SK-N-SH (cell line): Measurements from ENCODE around the gene COL23A1. TPM values are rescaled to one million over a fixed set of nuclear protein-coding genes. Genes with fewer than 3 reads are reported as not detected.

Source experiments
- CTCF ChIA-PET: fragments of 300-600, 350-600 bp; formaldehyde crosslinking; extraction: SDS; loops from one replicate; lab custom pipeline; 2021; lab: Yijun Ruan, JAX
- POLR2A ChIA-PET: fragments of 350-600 bp; sonication (Branson Sonifier 250); formaldehyde crosslinking; extraction: SDS; loops from one replicate; lab custom pipeline; 2020; ENCODE audit warnings: antibody characterized with exemption, inconsistent platforms; lab: Yijun Ruan, JAX
- DNase-seq: peaks from one replicate; pipeline ENCODE4 v3.0.0; 2012
- H2AFZ ChIP-seq: fragments of 200-600 bp; sonication (generic); 2 replicates; pipeline ENCODE4 v1.8.1; 2016; ENCODE audit warnings: antibody characterized with exemption, mild to moderate bottlenecking, low read depth
- H3F3A ChIP-seq: fragments of 200-600 bp; sonication (generic); replicated peaks from 2 replicates; pipeline ENCODE3; 2016; ENCODE audit warnings: antibody characterized with exemption, mild to moderate bottlenecking; ENCODE audit not compliant: insufficient read depth
- H3K27ac ChIP-seq, 2 experiments: fragments of 200-500 bp in 1 of 2; fragments of 200-600 bp in 1 of 2; sonication (Bioruptor generic) in 1 of 2; sonication (generic), shearing (Covaris generic) in 1 of 2; 2 replicates each; pipeline versions ENCODE4 v1.5.1 to v1.6.1; 2014 to 2016; ENCODE audit warnings: low read depth in 2 of 2, inconsistent platforms in 1 of 2, low read length in 1 of 2, mild to moderate bottlenecking in 1 of 2, mixed read lengths in 1 of 2
- H3K27me3 ChIP-seq: fragments of 200-600 bp; sonication (generic), shearing (Covaris generic); 2 replicates; pipeline ENCODE4 v1.6.1; 2016; ENCODE audit warnings: mixed run types; ENCODE audit not compliant: insufficient read depth
- H3K36me3 ChIP-seq, 2 experiments: fragments of 200-500 bp in 1 of 2; fragments of 200-600 bp in 1 of 2; sonication (Bioruptor generic) in 1 of 2; sonication (generic) in 1 of 2; replicated peaks in 1 of 2; 2 replicates each; pipeline versions ENCODE3 to v1.5.1; 2014 to 2016; ENCODE audit warnings: low read length in 1 of 2, mild to moderate bottlenecking in 1 of 2; ENCODE audit not compliant: insufficient read depth in 2 of 2, control insufficient read depth in 1 of 2
- H3K4me1 ChIP-seq, 2 experiments: fragments of 200-500 bp in 1 of 2; fragments of 200-600 bp in 1 of 2; sonication (Bioruptor generic) in 1 of 2; sonication (generic), shearing (Covaris generic) in 1 of 2; 2 replicates each; pipeline versions ENCODE4 v1.5.1 to v1.6.1; 2014 to 2016; ENCODE audit warnings: low read depth in 1 of 2, low read length in 1 of 2, mixed run types in 1 of 2; ENCODE audit not compliant: insufficient read depth in 2 of 2, control insufficient read depth in 1 of 2
- H3K4me2 ChIP-seq: fragments of 200-600 bp; sonication (generic), shearing (Covaris generic); 2 replicates; pipeline ENCODE4 v1.6.1; 2017; ENCODE audit warnings: mixed run types
- H3K4me3 ChIP-seq, 2 experiments: fragments of 200-500 bp in 1 of 2; fragments of 200-600 bp in 1 of 2; sonication (Bioruptor generic) in 1 of 2; sonication (generic), shearing (Covaris generic) in 1 of 2; 2 replicates each; pipeline versions ENCODE4 v1.5.1 to v1.8.1; 2014 to 2016; ENCODE audit warnings: low read depth in 2 of 2, inconsistent platforms in 1 of 2, low read length in 1 of 2, mild to moderate bottlenecking in 1 of 2, mixed read lengths in 1 of 2, moderate library complexity in 1 of 2
- H3K79me2 ChIP-seq: fragments of 200-600 bp; sonication (generic); 2 replicates; pipeline ENCODE4 v1.8.1; 2017; ENCODE audit warnings: mild to moderate bottlenecking; ENCODE audit not compliant: insufficient read depth
- H3K9ac ChIP-seq: fragments of 200-600 bp; sonication (generic); 2 replicates; pipeline ENCODE4 v1.6.1; 2017; ENCODE audit warnings: mixed run types
- H3K9me2 ChIP-seq: fragments of 200-600 bp; sonication (generic); 2 replicates; pipeline ENCODE4 v1.6.1; 2017; ENCODE audit warnings: mixed run types
- H3K9me3 ChIP-seq: fragments of 200-600 bp; sonication (generic); 2 replicates; pipeline ENCODE4 v1.6.1; 2017; ENCODE audit warnings: mixed run types, mild to moderate bottlenecking, moderate library complexity
- H4K20me1 ChIP-seq: fragments of 200-600 bp; sonication (generic); 2 replicates; pipeline ENCODE4 v1.6.1; 2017; ENCODE audit warnings: mild to moderate bottlenecking, mixed run types; ENCODE audit not compliant: insufficient read depth
- CHD2 ChIP-seq: fragments of 150-350 bp; IDR thresholded peaks from 2 replicates; pipeline ENCODE4 v1.6.1; 2018; ENCODE audit warnings: low read length; ENCODE audit not compliant: partially characterized antibody
- ELF1 ChIP-seq: IDR thresholded peaks from 2 replicates; pipeline ENCODE4 v1.4.0; 2012
- EP300 ChIP-seq, 2 experiments: IDR thresholded peaks; 2 replicates each; pipeline versions ENCODE4 v1.4.0 to v1.6.1; 2012; ENCODE audit warnings: borderline replicate concordance in 1 of 2, low read depth in 1 of 2, low read length in 1 of 2
- EZH2phosphoT487 ChIP-seq: fragments of 200-600 bp; sonication (generic); IDR thresholded peaks from 2 replicates; pipeline ENCODE4 v1.6.1; 2017; ENCODE audit warnings: low read depth, mixed run types, mild to moderate bottlenecking, antibody characterized with exemption, moderate library complexity, borderline replicate concordance
- FOSL2 ChIP-seq: IDR thresholded peaks from 2 replicates; pipeline ENCODE4 v1.4.0; 2012; ENCODE audit warnings: low read depth, mild to moderate bottlenecking, moderate library complexity, borderline replicate concordance
- FOXM1 ChIP-seq: IDR thresholded peaks from 2 replicates; pipeline ENCODE4 v1.4.0; 2012; ENCODE audit warnings: low read depth, mild to moderate bottlenecking
- GABPA ChIP-seq: IDR thresholded peaks from 2 replicates; pipeline ENCODE4 v1.4.0; 2012; ENCODE audit warnings: low read depth, mild to moderate bottlenecking
- GATA2 ChIP-seq: sonication (generic); formaldehyde crosslinking; IDR thresholded peaks from 2 replicates; pipeline ENCODE4 v1.5.0; 2020; ENCODE audit warnings: mild to moderate bottlenecking, missing genetic modification reagents
- MXI1 ChIP-seq: IDR thresholded peaks from 2 replicates; pipeline ENCODE4 v1.6.1; 2012; ENCODE audit warnings: mild to moderate bottlenecking, low read depth, low read length, improper control_type of control experiment
- RAD21 ChIP-seq: IDR thresholded peaks from 2 replicates; pipeline ENCODE4 v1.6.1; 2012; ENCODE audit warnings: mild to moderate bottlenecking, low read length
- RCOR1 ChIP-seq: fragments of 150-350 bp; IDR thresholded peaks from 2 replicates; pipeline ENCODE4 v1.6.1; 2017; ENCODE audit warnings: antibody characterized with exemption, low read length
- RFX5 ChIP-seq: IDR thresholded peaks from 2 replicates; pipeline ENCODE4 v1.6.1; 2012; ENCODE audit warnings: mild to moderate bottlenecking, improper control_type of control experiment, low read length
- SIN3A ChIP-seq: IDR thresholded peaks from 2 replicates; pipeline ENCODE4 v1.6.1; 2012; ENCODE audit warnings: low read depth, mild to moderate bottlenecking, low read length, moderate library complexity, borderline replicate concordance
- TAF1 ChIP-seq: IDR thresholded peaks from 2 replicates; pipeline ENCODE4 v1.6.1; 2012; ENCODE audit warnings: low read depth, mild to moderate bottlenecking, low read length, moderate library complexity, borderline replicate concordance
- YY1 ChIP-seq: IDR thresholded peaks from 2 replicates; pipeline ENCODE4 v1.4.0; 2012; ENCODE audit warnings: low read depth, mild to moderate bottlenecking
- WGBS: methylation state at CpG from one replicate; pipeline ENCODE4 v1.1.6; 2017; ENCODE audit warnings: low lambda C conversion rate; 5-methylcytosine and 5-hydroxymethylcytosine counted together
- polyA plus RNA-seq, 3 experiments: library from polyadenylated mRNA; depleted of rRNA; stranded (reverse); fragments of >200 nt; gene quantifications; 2 replicates each; pipeline ENCODE4 v1.2.3, GENCODE V29; 2012
- TF ChIP-seq, protein P1 (sequence below): IDR thresholded peaks from 2 replicates; pipeline ENCODE4 v1.4.0; 2012; ENCODE audit warnings: low read depth, borderline replicate concordance
- TF ChIP-seq, protein P2 (sequence below): fragments of 150-350 bp; IDR thresholded peaks from 2 replicates; pipeline ENCODE4 v1.6.1; 2017; ENCODE audit warnings: antibody characterized with exemption, low read length, low read depth, borderline replicate concordance
- TF ChIP-seq, protein P3 (sequence below): IDR thresholded peaks from 2 replicates; pipeline ENCODE4 v1.4.0; 2012; ENCODE audit warnings: low read depth
- TF ChIP-seq, protein P4 (sequence below): IDR thresholded peaks from 2 replicates; pipeline ENCODE4 v1.6.1; 2012; ENCODE audit warnings: mild to moderate bottlenecking, low read depth, low read length, moderate library complexity
- TF ChIP-seq, protein P5 (sequence below): fragments of 150-350 bp; IDR thresholded peaks from 2 replicates; pipeline ENCODE4 v1.6.1; 2016; ENCODE audit warnings: mild to moderate bottlenecking, low read depth, low read length

The COL23A1 gene
- polyA plus RNA-seq, 1 of the 3 experiments (the other 2 are of a cell fraction): 0.10 TPM

DNA sequence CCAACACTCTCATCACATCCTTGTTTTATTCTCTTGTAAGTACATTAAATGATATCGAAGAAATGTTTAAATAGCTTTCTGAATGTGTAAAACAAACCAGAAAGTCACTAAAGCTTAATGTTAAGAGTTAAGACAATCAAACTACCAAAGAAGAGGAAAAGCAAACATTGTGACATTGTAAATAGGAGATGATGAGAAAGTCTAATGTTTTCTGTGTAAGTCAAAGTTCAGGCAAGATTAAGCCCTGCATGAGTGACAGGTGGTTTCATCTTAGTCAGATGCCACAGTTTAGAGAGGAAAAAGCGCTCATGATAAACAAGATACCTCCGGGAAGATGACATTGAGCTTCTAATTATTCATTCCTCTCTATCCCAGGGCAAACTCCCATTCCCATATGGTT lies 306.7 kb downstream of the COL23A1 start:
- no peak for DNase-seq
- Histone ChIP-seq H4K20me1 (no peaks in the 10 kb centered on the region), H3K4me1 (peaks cover 0 to 61% of the 10 kb centered on the region in 2 experiments; a peak in 2 of 4 replicates), H3K79me2 (no peaks in the 10 kb centered on the region), H2AFZ (no peak overlapping the region), H3K27ac (no peak overlapping the region; a peak in 1 of 4 replicates), H3F3A (no peaks in the 10 kb centered on the region), H3K36me3 (no peaks in the 10 kb centered on the region), H3K9ac (no peak overlapping the region), H3K9me3 (peaks cover 5% of the 10 kb centered on the region; the same call in 1 of the 2 replicates), H3K27me3 (no peaks in the 10 kb centered on the region), H3K4me2 (no peak overlapping the region), H3K9me2 (no peaks in the 10 kb centered on the region), H3K4me3 (no peak overlapping the region)
- ChIA-PET CTCF (interaction anchor here (0.6 to 13.7 kb wide), 34 partner anchors 9 to 446 kb away, joined by 3 to 265 read pairs (median 3); partner anchors contain the start of gene COL23A1), POLR2A (no interaction called here)
- 29% methylated on average over 3 of the region's 3 CpGs for WGBS
- TF ChIP-seq GABPA (no peak), GATA2 (CRISPR knock-in tag) (no peak), EZH2phosphoT487 (no peak), TAF1 (no peak), MXI1 (no peak), YY1 (no peak), RCOR1 (no peak), ELF1 (no peak), RFX5 (no peak), RAD21 (no peak), EP300 (IDR thresholded peaks at IDR 0.05; ENCODE audit: borderline replicate concordance in 1 of 2, low read depth in 1 of 2, low read length in 1 of 2) (no peak), CHD2 (no peak), SIN3A (no peak), FOSL2 (no peak), FOXM1 (no peak)
- TF ChIP-seq, protein P1, sequence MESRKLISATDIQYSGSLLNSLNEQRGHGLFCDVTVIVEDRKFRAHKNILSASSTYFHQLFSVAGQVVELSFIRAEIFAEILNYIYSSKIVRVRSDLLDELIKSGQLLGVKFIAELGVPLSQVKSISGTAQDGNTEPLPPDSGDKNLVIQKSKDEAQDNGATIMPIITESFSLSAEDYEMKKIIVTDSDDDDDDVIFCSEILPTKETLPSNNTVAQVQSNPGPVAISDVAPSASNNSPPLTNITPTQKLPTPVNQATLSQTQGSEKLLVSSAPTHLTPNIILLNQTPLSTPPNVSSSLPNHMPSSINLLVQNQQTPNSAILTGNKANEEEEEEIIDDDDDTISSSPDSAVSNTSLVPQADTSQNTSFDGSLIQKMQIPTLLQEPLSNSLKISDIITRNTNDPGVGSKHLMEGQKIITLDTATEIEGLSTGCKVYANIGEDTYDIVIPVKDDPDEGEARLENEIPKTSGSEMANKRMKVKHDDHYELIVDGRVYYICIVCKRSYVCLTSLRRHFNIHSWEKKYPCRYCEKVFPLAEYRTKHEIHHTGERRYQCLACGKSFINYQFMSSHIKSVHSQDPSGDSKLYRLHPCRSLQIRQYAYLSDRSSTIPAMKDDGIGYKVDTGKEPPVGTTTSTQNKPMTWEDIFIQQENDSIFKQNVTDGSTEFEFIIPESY: no peak
- TF ChIP-seq, protein P2, sequence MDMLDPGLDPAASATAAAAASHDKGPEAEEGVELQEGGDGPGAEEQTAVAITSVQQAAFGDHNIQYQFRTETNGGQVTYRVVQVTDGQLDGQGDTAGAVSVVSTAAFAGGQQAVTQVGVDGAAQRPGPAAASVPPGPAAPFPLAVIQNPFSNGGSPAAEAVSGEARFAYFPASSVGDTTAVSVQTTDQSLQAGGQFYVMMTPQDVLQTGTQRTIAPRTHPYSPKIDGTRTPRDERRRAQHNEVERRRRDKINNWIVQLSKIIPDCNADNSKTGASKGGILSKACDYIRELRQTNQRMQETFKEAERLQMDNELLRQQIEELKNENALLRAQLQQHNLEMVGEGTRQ: no peak
- TF ChIP-seq, protein P3, sequence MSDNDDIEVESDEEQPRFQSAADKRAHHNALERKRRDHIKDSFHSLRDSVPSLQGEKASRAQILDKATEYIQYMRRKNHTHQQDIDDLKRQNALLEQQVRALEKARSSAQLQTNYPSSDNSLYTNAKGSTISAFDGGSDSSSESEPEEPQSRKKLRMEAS: no peak
- TF ChIP-seq, protein P4, sequence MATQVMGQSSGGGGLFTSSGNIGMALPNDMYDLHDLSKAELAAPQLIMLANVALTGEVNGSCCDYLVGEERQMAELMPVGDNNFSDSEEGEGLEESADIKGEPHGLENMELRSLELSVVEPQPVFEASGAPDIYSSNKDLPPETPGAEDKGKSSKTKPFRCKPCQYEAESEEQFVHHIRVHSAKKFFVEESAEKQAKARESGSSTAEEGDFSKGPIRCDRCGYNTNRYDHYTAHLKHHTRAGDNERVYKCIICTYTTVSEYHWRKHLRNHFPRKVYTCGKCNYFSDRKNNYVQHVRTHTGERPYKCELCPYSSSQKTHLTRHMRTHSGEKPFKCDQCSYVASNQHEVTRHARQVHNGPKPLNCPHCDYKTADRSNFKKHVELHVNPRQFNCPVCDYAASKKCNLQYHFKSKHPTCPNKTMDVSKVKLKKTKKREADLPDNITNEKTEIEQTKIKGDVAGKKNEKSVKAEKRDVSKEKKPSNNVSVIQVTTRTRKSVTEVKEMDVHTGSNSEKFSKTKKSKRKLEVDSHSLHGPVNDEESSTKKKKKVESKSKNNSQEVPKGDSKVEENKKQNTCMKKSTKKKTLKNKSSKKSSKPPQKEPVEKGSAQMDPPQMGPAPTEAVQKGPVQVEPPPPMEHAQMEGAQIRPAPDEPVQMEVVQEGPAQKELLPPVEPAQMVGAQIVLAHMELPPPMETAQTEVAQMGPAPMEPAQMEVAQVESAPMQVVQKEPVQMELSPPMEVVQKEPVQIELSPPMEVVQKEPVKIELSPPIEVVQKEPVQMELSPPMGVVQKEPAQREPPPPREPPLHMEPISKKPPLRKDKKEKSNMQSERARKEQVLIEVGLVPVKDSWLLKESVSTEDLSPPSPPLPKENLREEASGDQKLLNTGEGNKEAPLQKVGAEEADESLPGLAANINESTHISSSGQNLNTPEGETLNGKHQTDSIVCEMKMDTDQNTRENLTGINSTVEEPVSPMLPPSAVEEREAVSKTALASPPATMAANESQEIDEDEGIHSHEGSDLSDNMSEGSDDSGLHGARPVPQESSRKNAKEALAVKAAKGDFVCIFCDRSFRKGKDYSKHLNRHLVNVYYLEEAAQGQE: no peak
- TF ChIP-seq, protein P5, sequence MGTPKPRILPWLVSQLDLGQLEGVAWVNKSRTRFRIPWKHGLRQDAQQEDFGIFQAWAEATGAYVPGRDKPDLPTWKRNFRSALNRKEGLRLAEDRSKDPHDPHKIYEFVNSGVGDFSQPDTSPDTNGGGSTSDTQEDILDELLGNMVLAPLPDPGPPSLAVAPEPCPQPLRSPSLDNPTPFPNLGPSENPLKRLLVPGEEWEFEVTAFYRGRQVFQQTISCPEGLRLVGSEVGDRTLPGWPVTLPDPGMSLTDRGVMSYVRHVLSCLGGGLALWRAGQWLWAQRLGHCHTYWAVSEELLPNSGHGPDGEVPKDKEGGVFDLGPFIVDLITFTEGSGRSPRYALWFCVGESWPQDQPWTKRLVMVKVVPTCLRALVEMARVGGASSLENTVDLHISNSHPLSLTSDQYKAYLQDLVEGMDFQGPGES: no peak
